HL-60 (cell line): Measurements from ENCODE around the gene TMTC1.

ENCODE experiments used
- DNase-seq, 2 experiments: peaks; one replicate each; pipeline ENCODE4 v3.0.0-alpha.2; 2010 to 2020; ENCODE audit warnings: low read depth in 1 of 2, low spot score in 1 of 2
- H3K27ac ChIP-seq: fragments of 250-450 bp; sonication (Bioruptor Pico); replicated peaks from 2 replicates; pipeline ENCODE4 v1.5.1; 2020; ENCODE audit warnings: mild to moderate bottlenecking, moderate library complexity
- H3K27me3 ChIP-seq: fragments of 250-450 bp; sonication (Bioruptor Pico); 2 replicates; pipeline ENCODE4 v1.5.1; 2021; ENCODE audit warnings: mild to moderate bottlenecking, moderate library complexity; ENCODE audit not compliant: insufficient read depth, poor library complexity, severe bottlenecking
- H3K4me3 ChIP-seq: replicated peaks from 2 replicates; pipeline ENCODE4 v1.5.1; 2011; ENCODE audit warnings: mild to moderate bottlenecking, control low read depth, low read length; ENCODE audit not compliant: insufficient read depth
- CTCF ChIP-seq: IDR thresholded peaks from one replicate; pipeline ENCODE4 v1.5.1; 2011; ENCODE audit warnings: low read length, control low read depth, inconsistent platforms; ENCODE audit not compliant: insufficient read depth
- GABPA ChIP-seq: IDR thresholded peaks from 2 replicates; pipeline ENCODE4 v1.6.1; 2012; ENCODE audit warnings: low read depth
- POLR2AphosphoS5 ChIP-seq: IDR thresholded peaks from 2 replicates; pipeline ENCODE4 v1.6.1; 2012; ENCODE audit warnings: low read depth
- REST ChIP-seq: IDR thresholded peaks from 2 replicates; pipeline ENCODE4 v1.6.1; 2012; ENCODE audit warnings: low read depth; ENCODE audit not compliant: insufficient replicate concordance
- SPI1 ChIP-seq: IDR thresholded peaks from 2 replicates; pipeline ENCODE4 v1.6.1; 2012; ENCODE audit warnings: low read depth, mild to moderate bottlenecking, borderline replicate concordance

TMTC1 gene

DNA sequence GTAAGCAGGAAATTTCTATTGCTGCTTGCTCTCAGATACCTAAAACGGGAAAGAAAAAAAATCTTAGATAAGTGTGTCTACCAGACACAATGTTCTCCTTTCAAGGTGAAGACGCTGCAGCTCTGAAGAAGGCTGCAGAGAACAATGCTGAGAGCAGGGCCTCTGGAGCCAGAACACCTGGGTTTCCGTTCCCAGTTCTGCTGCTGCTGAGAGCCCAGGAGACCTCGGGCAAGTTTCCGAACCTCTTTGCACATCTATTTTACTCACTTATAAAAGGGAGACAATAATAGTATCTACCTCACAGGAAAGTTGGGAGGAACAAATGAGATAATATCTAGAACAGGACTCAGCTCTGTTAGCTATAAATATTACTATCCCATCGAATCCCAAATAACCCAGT lies 122.9 kb downstream of the TMTC1 start:
- no peak for DNase-seq
- TF ChIP-seq GABPA (no peak), REST (no peak), SPI1 (no peak)
- no peak overlapping the region for H3K4me3 ChIP-seq
- H3K27ac ChIP-seq = no peak overlapping the region
- no peaks in the 10 kb centered on the region for H3K27me3 ChIP-seq

DNA sequence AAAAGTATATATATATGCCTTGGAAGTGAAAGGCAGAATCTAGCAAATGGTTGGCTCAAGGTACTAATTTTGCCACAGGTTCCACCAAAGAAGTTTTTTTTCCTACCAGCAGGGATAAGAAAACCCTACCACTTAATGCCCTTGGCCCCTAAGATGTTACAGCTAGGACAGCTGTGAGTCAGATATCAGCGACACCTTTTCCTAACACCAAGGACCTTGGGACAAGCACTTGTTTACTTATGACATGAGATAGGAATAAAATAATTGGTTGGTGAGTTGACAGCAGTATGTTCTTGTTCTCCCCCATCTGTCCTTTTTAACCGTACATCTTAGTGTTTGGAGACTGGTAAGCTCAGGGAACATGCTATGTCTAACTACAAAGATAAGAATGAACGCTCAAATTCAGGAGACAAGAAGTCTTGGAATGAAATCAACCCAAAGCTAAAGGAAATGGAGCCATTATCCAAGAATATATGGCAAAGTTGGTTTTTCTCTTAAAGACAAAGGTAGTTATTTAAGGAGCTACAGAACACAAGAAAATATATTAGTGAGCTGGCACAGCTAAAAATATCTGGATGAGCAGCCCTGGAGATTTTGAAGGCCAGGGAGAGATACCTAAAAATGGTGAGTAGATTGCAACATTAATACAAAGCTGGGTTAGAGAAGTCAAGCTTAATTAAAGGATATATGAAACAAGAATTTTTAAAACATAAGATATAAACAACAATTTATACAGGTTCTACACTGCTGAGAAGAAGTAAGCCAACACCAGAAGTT lies 126.8 kb downstream of the TMTC1 start:
- no peak overlapping the region for H3K4me3 ChIP-seq
- DNase-seq = no peak
- no peaks in the 10 kb centered on the region for H3K27me3 ChIP-seq
- TF ChIP-seq CTCF (no peak), REST (no peak), GABPA (no peak), SPI1 (no peak), POLR2AphosphoS5 (no peak)
- no peak overlapping the region for H3K27ac ChIP-seq

- DNase-seq = no peak
Observed at GRCh38 chr12:29655861-29656260, 127.9 kb downstream of the TMTC1 start.

More at GRCh38 chr12:29655861-29656260, 127.9 kb downstream of the TMTC1 start:
- TF ChIP-seq POLR2AphosphoS5 (no peak), SPI1 (no peak), CTCF (no peak), GABPA (no peak), REST (no peak)
- H3K27me3 ChIP-seq = no peaks in the 10 kb centered on the region
- no peak overlapping the region for H3K27ac ChIP-seq
- H3K4me3 ChIP-seq = no peak overlapping the region
